Stimulated activated CD4-positive, alpha-beta T cell treated with anti-CD3 and anti-CD28 coated beads, Interleukin-15, amount 100 ng/mL, for 1 hour (primary cell): ENCODE measurements around the gene EYA3.
A peak's percentile ranks its signal among the peaks of the same experiment; 100 is the strongest.

Source experiments
- DNase-seq, 2 donors: peaks; one replicate each; pipeline ENCODE4 v3.0.0-alpha.2; 2020; ENCODE audit warnings: low read depth in 1 of 2, low spot score in 1 of 2

Gene EYA3, protein sequence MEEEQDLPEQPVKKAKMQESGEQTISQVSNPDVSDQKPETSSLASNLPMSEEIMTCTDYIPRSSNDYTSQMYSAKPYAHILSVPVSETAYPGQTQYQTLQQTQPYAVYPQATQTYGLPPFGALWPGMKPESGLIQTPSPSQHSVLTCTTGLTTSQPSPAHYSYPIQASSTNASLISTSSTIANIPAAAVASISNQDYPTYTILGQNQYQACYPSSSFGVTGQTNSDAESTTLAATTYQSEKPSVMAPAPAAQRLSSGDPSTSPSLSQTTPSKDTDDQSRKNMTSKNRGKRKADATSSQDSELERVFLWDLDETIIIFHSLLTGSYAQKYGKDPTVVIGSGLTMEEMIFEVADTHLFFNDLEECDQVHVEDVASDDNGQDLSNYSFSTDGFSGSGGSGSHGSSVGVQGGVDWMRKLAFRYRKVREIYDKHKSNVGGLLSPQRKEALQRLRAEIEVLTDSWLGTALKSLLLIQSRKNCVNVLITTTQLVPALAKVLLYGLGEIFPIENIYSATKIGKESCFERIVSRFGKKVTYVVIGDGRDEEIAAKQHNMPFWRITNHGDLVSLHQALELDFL

DNA sequence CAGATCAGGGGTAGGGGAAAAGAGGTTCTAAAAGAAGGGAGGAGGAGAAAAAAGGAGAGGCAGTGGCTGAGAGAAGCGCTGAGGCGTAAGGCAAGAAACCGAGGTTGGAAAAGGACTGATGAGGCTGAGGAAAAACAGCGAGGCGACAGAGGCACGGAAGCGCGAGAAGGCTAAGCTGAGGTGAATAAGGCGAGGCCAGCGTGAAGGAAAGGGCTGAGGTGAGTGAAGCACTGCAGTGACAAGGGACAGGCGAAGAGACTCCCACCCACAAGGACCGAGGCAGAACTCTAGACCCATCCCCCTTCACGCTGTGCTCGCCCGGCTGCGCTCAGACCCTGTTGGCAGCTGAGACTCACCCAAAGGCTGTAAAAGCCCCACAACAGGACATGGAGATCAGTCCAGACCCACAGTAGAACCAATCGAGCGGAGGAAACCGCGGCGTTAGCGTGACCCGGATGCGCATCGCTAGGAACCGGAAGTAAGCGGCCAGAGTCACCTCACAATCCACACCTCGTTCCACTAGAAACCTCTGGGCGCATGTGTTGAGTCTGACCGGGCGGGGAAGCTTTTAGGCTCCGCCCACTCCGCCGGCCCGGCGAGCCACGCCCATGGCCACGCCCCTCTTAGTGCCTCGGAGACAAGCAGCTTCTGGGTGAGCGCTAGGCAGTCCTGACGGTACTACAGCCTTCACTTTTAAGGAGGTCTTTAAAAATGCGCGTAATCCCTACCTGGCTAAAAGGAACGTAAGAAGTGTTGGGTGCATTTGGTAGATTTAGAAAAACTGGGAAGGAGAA, at the start of gene EYA3:
EYA3 (minus strand) TSS at position 443 of the 794 bp plus-strand sequence. CDS start 30,584 bp downstream, outside the sequence.
- DNase-seq: peak; percentile 98 to 99

DNA sequence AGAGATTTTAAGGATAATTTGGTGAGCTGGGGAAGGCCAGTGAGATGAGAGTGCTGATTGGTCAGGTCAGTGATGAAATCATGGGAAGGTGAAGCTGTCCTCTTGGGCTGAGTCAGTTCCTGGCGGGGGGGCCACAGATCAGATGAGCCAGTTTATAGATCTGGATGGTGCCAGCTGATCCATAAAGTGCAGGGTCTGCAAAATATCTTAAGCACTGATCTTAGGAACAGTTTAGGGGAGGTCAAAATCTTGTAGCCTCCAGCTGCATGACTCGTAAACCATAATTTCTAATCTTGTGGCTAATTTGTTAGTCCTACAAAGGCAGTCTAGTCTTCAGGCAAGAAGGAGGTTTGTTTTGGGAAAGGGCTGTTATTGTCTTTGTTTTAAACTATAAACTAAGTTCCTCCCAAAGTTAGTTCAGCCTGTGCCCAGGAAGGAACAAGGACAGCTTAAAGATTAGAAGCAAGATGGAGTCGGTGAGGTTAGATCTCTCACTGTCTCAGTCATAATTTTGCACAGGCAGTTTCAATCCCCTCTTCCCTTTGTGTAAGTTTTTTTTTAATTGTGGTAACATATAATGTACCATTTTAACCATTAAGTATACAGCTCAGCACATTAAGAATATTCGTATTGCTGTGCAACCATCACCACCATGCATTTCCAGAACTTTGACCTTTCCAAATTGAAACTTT, 48.7 kb upstream of the EYA3 start:
- DNase-seq: no peak

DNA sequence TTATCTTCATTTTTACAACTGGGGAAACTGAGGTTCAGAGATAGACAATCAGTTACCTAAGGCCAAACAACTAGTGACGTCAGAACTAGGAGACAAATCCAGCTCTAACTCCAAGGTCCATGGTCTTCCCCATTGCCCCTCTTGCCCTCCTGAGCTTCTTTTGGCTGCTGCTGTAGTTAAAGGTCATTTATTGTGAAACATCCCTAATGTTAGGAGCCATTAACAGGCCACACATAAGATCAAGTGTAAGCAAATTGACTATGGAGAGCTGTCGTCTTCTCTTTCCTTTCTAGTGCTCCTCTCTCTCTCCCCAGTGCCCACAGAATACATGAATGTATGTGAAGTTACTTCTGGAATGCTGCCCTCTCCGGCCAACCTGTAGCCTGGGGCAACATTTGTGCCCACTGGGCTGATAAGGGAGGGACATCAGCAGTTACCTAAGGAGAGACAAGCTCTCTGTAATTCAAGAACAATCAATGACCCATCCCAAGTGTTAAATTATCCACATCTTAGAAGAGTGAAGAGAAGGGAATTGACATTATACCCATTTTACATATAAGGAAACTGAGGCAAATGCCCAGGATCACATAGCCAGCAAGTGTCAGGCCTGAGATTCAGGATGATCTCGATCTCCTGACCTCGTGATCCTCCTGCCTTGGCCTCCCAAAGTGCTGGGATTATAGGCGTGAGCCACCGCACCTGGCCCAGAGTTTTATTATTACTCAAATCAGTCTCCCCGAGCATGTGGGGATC, 47.9 kb upstream of the EYA3 start:
- no peak for DNase-seq

DNA sequence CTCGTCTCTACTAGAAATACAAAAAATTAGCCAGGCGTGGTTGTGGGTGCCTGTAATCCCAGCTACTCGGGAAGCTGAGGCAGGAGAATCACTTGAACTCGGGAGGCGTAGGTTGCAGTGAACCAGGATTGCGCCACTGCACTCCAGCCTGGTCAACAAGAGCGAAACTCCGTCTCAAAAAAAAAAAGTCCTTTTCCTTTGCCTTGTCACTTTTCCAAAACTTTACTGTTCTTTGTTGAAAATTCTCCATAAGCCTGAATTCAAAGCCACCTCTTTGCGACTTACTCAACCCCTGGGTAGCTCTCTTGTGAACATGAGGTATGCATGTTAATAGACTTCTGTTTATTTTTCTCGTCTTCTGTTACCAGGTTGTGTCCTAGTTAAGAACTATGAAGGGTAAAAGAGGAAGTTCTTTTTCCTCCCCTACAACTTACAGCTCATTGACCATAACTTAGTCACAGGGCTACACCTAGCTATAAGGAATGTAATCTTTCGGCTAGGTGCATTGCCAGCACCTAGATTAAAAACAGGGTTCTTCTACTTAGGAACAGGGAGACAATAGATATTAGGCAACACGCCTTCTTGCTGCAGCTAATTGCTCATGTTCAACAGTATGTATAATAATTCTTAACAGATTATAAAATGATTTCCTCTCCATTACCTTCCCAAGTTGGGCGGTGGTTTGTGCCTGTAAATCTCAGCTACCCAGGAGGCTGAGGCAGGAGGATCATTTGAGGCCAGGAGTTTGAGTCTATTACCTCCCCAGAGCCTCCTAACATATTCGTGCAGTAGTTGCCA, 47.2 kb upstream of the EYA3 start:
- no peak for DNase-seq

DNA sequence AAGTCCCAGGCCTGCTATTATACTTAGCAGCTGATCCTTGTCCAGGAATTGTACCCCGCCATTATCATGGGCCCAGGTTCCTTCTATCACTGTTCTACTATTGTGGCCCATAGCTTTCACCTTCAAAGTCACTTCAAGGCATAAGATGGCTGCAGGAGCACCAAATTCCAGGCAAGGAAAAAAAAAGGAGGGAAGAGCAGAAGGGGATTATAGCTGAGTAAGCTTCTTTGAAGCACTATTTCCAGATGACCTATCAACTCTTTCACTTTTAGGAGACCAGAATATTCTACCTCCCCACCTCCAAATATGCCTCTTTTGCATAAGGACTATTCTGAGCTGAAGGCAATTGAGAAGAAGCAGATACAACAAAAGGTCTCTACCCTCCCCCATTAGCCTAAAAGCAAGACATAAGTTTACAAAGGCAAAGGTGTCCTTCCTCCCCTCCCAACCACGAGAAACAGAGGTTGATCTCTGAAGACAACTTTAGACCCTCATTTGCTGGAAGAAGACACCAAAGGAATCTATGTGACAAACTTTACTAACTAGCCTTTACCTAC, 46.3 kb upstream of the EYA3 start:
- no peak for DNase-seq

DNA sequence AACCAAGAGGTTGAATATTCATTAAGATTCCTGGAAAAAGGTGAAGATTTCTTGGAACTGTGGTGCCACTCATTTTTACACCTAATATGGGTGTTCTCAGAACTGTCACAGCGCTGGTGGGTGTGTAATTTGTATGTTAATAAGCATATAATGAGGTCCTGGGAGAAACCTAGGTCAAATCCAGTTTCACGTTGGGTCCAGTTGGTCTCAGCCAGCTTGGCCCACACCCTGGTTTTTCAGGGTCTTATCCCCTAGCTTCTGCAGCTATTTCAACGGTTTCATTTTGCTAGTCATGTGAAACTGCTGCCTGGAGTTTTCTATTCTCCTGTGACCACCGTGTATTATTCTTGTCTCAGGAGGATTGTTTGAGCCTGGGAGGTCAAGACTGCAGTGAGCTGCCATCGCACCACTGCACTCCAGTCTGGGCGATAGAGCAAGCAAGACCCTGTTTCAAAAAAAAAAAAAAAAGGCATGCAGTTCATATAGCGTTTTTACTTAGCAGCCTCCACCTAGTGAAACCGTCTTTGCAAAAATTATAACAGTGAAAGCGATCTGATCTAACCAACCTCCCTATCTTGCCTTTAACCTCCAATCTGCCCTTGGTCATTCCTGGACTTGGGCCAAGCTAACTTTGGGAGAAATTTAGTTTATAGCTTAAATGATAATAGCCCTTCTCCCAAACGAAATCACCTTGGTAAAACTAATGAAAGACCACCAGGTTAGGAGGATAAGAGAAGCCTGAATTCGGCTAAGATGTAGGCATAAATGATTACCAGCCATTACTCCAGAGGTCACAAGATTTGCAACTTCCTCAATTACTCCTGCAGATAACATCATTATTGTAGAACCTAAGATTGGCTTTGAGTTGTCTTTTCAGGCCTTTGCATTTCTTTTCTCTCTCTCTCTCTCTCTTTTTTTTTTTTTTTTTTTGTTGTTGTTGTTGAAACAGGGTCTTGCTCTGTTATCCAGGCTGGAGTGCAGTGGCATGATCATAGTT, 44.1 kb upstream of the EYA3 start:
- no peak for DNase-seq

DNA sequence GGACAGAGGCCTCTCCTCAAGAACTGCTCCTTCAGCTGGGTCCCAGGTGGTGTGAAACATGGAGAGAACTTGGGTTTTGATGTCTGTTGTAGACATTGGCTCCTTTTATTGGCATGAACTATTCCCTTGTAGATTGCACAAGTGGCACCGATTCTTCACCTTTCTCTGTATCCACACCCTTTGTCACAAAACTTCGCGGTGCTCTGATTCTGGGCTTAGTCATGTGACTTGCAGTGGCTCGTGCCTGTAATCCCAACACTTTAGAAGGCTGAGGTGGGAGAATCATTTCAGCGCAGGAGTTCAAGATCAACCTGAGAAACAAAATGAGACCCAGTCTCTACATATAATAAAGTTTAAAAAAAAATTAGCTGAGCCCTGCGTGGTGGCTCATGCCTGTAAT, 42.5 kb upstream of the EYA3 start:
- no peak for DNase-seq

DNA sequence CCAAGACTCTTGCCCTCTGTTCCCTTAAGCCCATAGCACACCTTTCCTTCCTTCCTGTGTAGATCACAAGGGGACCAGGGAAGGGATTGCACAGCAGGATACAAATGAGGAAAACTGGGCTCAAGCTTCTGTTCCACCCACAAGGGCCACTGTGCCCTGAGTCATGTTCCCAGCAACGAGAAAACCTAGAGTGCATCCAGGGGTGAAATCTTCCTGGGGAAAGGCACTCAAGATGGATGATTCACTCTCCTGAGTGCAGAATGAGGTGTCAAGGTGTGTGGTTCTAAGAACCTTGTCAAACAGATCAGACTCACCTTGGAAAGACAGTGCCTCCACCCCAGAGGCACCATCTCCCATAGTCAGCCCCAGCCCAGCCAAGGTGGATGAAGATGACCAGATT, 40.7 kb upstream of the EYA3 start:
- no peak for DNase-seq

DNA sequence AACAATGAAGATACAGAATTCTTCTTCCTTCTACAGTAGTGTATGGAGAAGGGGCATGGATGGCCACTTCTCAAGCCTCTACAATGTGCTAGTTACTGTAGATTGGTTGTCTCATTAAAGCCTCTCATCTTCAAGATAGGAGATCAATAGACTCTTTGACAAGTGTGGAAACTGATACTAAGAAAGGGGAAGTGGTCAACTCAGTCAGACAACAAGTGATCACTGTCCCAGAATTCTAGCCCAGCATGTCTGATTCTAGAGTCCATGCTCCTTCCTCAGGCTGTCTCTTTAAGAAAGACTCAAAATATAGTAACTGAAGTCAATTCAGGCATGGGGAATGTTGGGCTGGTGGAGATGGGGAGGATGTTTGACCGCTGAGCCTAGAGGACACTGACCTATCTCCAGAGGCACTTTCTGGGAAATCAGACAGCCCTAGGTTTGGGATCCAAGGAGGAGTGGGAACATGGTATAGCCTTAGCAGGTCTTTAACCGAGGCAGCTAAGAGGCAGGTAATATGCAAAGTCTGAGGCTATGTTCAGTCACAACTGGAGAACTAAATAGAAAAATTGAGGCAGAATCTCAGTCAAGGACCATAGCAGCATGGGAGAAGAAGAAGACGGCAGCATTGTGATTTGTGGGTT, 39.3 kb upstream of the EYA3 start:
- no peak for DNase-seq

DNA sequence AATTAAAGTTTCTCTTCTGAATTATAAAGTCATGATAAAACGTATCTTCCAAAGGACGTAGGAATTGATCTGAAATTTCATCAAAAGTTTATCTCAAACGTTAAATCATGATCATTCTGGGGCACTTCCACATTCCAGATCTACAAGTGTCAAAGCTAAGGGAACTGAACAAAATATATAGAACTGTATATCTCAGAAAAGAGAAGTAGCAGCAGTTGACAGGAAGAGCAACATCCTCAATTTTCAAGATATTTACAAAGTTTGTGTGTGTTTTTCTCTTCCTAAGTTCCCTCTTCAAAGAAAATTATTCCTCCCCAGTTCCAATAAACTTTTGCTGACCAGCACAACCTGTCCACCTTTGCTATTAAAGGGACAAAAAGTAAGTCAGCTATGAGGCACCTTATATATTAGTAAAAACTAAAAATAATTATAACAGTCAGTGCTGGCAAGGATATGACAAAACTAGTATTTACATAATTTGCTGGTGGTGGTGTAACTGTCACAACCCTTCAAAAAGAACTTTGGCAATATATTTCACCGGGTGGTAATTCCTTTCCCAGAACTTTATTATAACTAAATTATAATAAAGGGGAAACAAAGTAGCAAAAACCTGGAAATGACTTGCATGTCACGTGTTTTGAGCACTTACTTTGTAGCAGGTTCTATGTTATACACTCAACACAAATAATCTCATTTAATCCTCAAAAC, 38.5 kb upstream of the EYA3 start:
- no peak for DNase-seq

DNA sequence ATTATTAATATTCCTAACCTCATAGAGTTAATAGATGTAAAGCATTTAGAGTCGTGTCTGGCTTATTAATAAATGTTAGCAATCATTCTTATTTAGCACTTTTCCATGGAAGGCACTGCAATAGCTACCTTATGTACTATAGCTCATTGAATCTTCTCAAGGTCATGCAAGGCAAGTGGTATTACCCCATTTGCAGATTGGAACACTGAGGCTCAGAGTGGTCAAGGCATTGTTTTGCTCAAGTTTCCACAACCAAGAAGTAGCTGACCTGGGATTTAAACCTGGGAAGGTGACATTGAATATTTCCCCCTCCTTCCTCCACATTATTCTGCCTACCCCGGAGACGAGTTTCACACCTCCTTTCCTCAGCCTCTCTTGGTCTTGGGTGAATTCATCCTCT, 37.8 kb upstream of the EYA3 start:
- no peak for DNase-seq

DNA sequence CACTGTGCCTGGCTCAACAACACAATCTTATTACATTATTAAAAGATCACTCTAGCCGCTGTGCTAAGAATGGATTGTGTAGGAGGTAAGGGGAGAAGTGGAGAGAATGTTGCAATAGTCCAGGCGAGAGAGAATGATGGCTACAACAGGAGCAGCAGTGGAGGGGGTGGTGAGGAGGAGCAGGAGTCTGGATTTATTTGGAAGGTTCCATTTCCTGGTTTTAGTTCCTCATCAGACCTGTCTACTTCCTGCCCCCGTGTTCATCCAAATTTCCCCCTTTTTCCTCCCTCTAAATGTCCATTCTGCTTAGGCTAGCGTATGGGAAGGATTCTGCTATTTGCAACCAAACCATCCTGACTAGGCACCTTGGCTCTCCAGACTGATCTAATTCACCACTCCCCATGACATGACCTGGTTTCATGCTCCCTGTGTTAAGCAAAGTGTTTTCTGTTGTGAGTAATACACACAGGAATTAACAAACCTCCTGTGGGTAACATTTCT, 35.1 kb upstream of the EYA3 start:
- DNase-seq: no peak

DNA sequence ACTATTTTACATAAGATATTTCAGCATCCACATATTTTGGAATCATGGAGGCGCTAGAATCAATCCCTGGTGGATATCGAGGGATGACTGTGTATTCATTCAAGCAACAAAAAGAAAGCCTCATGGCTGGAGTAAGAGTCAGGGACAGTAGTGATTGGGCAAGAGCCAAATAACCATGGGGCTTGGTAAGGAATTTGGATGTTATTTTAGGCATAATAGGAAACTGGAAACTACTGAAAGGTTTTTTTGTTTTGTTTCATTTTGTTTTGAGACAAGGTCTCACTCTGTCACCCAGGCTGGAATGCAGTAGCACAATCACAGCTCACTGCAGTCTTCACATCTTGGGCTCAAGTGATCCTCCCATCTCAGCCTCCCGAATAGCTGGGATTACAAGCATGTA, 33.8 kb upstream of the EYA3 start:
- no peak for DNase-seq

DNA sequence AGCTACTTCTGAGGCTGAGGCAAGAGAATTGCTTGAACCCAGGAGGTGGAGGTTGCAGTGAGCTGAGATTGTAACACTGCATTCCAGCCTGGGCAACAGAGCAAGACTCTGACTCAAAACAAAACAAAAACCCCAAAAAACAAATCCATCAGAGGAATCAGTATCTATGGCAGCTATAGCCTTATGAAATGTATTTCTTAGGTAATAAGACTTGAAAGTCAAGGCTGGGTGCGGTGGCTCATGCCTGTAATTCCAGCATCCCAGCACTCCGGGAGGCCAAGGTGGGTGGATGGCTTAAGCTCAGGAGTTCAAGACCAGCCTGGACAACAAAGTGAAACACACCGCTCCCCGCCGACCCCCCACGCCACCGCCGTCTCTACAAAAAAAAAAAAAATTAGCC, 31.1 kb upstream of the EYA3 start:
- DNase-seq: no peak

DNA sequence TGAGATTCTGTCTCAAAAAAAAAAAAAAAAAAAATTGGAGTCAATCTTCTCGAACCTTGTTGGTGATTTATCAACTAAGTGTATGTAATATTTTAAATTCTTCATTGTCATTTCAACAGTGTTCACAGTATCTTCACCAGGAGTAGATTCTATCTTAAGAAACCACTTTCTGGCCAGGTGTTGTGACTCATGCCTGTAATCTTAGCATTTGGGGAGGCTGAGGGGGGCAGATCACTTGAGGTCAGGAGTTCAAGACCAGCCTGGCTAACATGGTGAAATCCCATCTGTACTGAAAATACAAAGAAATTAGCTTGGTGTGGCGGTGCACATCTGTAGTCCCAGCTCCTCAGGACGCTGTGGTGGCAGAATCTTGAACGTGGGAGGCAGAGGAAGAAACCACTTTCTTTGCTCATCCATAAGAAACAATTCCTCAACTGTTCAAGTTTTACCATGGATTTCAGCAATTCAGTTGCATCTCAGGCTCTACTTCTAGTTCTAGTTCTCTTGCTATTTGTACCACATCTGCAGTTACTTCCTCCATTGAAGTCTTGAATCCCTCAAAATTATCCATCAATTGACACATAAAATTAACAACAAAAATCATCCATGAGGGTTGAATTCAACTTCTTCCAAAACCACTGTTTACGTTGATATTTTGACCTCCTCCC, 30.4 kb upstream of the EYA3 start:
- DNase-seq: no peak

DNA sequence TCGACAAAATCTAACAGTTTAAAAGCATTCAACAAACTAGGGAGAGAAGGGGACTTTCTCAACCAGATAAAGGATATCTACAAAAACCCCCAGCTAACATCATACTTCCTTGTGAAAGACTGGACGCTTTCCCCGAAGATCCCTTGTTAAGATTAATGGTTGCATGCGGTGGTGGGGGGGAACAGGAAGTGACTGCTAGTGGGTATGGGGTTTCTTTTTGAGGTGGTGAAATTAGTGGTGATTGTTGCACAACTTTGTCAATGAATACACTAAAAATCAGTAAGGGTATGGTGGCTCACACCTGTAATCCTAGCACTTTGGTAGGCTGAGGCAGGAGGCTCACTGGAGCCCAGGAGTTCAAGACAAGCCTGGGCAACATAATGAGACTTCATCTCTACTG, 26.9 kb upstream of the EYA3 start:
- DNase-seq: peak in 1 of 2 donors; percentile 2

DNA sequence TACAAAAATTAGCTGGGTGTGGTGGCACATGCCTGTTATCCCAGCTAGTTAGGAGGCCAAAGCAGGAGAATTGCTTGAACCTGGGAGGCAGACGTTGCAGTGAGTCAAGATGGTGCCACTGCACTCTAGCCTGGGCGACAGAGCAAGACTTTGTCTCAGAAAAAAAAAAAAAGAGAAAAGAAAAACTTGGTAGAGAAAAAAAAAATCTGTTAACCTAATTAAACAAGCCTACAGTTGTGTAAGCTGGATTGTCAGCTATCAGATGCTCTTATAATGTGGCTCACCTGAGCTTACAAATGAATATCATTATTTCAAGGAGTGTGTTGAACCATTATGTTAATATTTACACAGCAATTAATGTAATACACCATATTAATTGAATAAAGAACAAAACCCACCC, 26.4 kb upstream of the EYA3 start:
- no peak for DNase-seq
